SK-N-SH treated with all-trans-retinoic acid at 6 μM for 48 hours (cell line): ENCODE data around the gene DCAF5.

Source experiments
- BACH2 ChIP-seq: fragments of 250-450 bp; sonication (Bioruptor Pico); IDR thresholded peaks from 2 replicates; pipeline ENCODE4 v1.9.0; 2021; ENCODE audit warnings: mild to moderate bottlenecking, borderline replicate concordance
- ESRRG ChIP-seq: fragments of 250-450 bp; sonication (Bioruptor Pico); IDR thresholded peaks from 2 replicates; pipeline ENCODE4 v1.6.1; 2021; ENCODE audit warnings: mild to moderate bottlenecking
- GLIS3 ChIP-seq: fragments of 250-450 bp; sonication (Bioruptor Pico); IDR thresholded peaks from 2 replicates; pipeline ENCODE4 v1.5.0; 2020; ENCODE audit warnings: mild to moderate bottlenecking, moderate library complexity
- ISL1 ChIP-seq: fragments of 250-450 bp; sonication (Bioruptor Pico); IDR thresholded peaks from 2 replicates; pipeline ENCODE4 v2.1.2; 2022; ENCODE audit warnings: mild to moderate bottlenecking, moderate library complexity
- TCF4 ChIP-seq: fragments of 250-450 bp; sonication (Bioruptor Pico); IDR thresholded peaks from 2 replicates; pipeline ENCODE4 v1.8.0; 2021; ENCODE audit warnings: mild to moderate bottlenecking, moderate library complexity, borderline replicate concordance
- ZNF8 ChIP-seq: fragments of 450-650 bp; formaldehyde crosslinking; IDR thresholded peaks from 2 replicates; pipeline ENCODE4 v1.5.0; 2020; ENCODE audit warnings: mild to moderate bottlenecking, moderate library complexity
- TF ChIP-seq, protein P1 (sequence below): fragments of 250-450 bp; sonication (Bioruptor Pico); IDR thresholded peaks from 2 replicates; pipeline ENCODE4 v1.8.0; 2020; ENCODE audit warnings: mild to moderate bottlenecking, moderate library complexity, borderline replicate concordance
- TF ChIP-seq, protein P2 (sequence below): fragments of 250-450 bp; sonication (Bioruptor Pico); IDR thresholded peaks from 2 replicates; pipeline ENCODE4 v1.5.1; 2020; ENCODE audit warnings: low read depth, mild to moderate bottlenecking, moderate library complexity

DNA sequence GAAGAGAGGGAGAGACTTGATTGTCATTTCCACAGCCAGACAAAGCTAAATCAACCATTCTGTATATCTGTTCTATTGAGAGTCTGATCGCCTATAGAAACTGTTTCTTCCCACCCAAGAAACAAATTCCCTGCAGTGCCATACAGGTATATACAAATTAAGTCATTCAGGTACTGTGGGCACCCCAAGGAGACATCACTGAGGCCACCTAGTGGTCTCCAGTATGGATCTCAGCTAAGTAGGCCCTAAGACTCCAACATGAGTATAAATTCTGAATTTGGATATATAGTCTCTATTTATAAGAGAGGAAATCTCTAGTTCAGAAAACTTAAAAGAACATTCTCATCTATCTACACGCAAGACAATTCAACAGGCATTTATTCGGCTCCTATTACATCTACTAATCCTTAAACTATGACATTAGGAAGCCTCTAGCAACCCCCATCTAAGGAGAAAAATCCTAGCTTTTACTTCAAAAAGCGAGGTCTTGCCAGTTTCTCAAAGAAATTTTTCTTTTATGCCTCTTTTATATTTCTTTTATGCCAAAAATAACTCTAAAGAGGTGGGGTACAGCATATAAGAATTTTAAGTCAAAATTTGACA is 62.6 kb downstream of the DCAF5 start:
- no peak for TF ChIP-seq TCF4 (CRISPR knock-in tag)
- TF ChIP-seq BACH2: no peak
- no peak for TF ChIP-seq GLIS3
- TF ChIP-seq, protein P1, sequence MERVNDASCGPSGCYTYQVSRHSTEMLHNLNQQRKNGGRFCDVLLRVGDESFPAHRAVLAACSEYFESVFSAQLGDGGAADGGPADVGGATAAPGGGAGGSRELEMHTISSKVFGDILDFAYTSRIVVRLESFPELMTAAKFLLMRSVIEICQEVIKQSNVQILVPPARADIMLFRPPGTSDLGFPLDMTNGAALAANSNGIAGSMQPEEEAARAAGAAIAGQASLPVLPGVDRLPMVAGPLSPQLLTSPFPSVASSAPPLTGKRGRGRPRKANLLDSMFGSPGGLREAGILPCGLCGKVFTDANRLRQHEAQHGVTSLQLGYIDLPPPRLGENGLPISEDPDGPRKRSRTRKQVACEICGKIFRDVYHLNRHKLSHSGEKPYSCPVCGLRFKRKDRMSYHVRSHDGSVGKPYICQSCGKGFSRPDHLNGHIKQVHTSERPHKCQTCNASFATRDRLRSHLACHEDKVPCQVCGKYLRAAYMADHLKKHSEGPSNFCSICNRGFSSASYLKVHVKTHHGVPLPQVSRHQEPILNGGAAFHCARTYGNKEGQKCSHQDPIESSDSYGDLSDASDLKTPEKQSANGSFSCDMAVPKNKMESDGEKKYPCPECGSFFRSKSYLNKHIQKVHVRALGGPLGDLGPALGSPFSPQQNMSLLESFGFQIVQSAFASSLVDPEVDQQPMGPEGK: no peak
- no peak for TF ChIP-seq ZNF8 (CRISPR knock-in tag)
- no peak for TF ChIP-seq ISL1 (CRISPR knock-in tag)
- TF ChIP-seq ESRRG (CRISPR knock-in tag): no peak
- TF ChIP-seq, protein P2, sequence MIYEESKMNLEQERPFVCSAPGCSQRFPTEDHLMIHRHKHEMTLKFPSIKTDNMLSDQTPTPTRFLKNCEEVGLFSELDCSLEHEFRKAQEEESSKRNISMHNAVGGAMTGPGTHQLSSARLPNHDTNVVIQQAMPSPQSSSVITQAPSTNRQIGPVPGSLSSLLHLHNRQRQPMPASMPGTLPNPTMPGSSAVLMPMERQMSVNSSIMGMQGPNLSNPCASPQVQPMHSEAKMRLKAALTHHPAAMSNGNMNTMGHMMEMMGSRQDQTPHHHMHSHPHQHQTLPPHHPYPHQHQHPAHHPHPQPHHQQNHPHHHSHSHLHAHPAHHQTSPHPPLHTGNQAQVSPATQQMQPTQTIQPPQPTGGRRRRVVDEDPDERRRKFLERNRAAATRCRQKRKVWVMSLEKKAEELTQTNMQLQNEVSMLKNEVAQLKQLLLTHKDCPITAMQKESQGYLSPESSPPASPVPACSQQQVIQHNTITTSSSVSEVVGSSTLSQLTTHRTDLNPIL (CRISPR knock-in tag): no peak
